ENCODE results near the gene ZNF576. TPM values are rescaled to one million over a fixed set of nuclear protein-coding genes. Genes with fewer than 3 reads are reported as not detected.

The ZNF576 gene
- total and polyA plus RNA-seq, 2 donors (not counting 3 experiments of a cell fraction or from before 2014, with no cell fraction given), result 19.5 to 27.7 TPM

DNA sequence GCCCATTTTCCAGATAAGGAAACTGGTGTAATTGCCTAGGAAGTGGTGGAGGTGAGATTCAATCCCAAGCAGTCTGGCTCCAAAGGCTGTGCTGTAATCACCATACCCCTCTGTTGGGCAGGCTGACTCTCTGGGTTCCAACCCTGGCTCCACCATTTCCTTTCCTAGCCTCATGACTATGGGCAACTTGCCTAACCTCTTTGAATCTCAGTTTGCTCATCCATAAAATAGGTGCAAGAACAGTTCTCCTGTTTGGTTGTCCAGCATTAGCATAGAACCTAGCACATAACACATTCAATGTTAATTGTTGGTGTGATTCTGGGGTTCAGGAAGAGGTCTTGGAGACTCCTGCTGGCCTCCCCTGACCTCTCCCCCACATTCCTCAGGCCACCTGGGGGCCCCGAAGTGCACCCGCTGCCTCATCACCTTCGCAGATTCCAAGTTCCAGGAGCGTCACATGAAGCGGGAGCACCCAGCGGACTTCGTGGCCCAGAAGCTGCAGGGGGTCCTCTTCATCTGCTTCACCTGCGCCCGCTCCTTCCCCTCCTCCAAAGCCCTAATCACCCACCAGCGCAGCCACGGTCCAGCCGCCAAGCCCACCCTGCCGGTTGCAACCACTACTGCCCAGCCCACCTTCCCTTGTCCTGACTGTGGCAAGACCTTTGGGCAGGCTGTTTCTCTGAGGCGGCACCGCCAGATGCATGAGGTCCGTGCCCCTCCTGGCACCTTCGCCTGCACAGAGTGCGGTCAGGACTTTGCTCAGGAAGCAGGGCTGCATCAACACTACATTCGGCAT lies 2.2 kb downstream of the ZNF576 start:
- Histone ChIP-seq H4K20me1 (replicated peaks; ENCODE audit: control insufficient read depth, extremely low read depth, insufficient read depth, low read length) (no peaks in the 10 kb centered on the region), H3K79me2 (ENCODE audit: control insufficient read depth, insufficient read depth, low read length) (peaks cover 36% of the 10 kb centered on the region), H3K9me1 (replicated peaks; ENCODE audit: control insufficient read depth, extremely low read depth, insufficient read depth, low read length) (no peaks in the 10 kb centered on the region), H3K4me1 (ENCODE audit: control insufficient read depth, extremely low read depth, insufficient read depth, low read length) (peaks cover 24% of the 10 kb centered on the region), H3K4me3 (replicated peaks in 1 of 3; ENCODE audit: insufficient read depth in 1 of 3, low read depth in 1 of 3, low read length in 3 of 3) (no peak overlapping the region), H3K36me3 (ENCODE audit: control insufficient read depth in 2 of 2, extremely low read depth in 1 of 2, insufficient read depth in 2 of 2, low read length in 2 of 2) (peaks cover 4 to 10% of the 10 kb centered on the region in 2 experiments), H3K27me3 (ENCODE audit: control insufficient read depth in 2 of 2, insufficient read depth in 2 of 2, low read length in 2 of 2) (no peaks in the 10 kb centered on the region), H3K9ac (replicated peaks; ENCODE audit: extremely low read depth, insufficient read depth, low read length) (no peak overlapping the region), H2AFZ (ENCODE audit: low read depth, low read length) (no peak overlapping the region), H3K27ac (ENCODE audit: insufficient read depth, low read depth, low read length) (no peak overlapping the region), H3K9me3 (replicated peaks; ENCODE audit: control insufficient read depth, insufficient read depth, low read length) (no peaks in the 10 kb centered on the region), H3K4me2 (ENCODE audit: insufficient read depth, low read length) (peak overlapping the region; percentile 95)
- intact Hi-C loops (cut with micrococcal nuclease) (no loop called here), dilution Hi-C loops (cut with MboI; ENCODE audit: extremely low pct_ligation_motif_present, low sequenced_read_pairs) (no loop called here)
- BruUV-seq (replicated peaks), result no TSS peak
- no peak for TF ChIP-seq EZH2 (IDR thresholded peaks at IDR 0.05; ENCODE audit: borderline replicate concordance, low read depth, low read length, severe bottlenecking)
- no peak for TF ChIP-seq JUN (IDR thresholded peaks at IDR 0.05; ENCODE audit: borderline replicate concordance, insufficient read depth, insufficient read length, low read depth)
- TF ChIP-seq GATA2 (IDR thresholded peaks at IDR 0.05; ENCODE audit: insufficient read depth, insufficient read length, low read depth, low read length), result no peak
- TF ChIP-seq, protein P1, sequence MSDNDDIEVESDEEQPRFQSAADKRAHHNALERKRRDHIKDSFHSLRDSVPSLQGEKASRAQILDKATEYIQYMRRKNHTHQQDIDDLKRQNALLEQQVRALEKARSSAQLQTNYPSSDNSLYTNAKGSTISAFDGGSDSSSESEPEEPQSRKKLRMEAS (IDR thresholded peaks at IDR 0.05; ENCODE audit: insufficient read depth, insufficient read length), result no peak
- TF ChIP-seq, protein P2, sequence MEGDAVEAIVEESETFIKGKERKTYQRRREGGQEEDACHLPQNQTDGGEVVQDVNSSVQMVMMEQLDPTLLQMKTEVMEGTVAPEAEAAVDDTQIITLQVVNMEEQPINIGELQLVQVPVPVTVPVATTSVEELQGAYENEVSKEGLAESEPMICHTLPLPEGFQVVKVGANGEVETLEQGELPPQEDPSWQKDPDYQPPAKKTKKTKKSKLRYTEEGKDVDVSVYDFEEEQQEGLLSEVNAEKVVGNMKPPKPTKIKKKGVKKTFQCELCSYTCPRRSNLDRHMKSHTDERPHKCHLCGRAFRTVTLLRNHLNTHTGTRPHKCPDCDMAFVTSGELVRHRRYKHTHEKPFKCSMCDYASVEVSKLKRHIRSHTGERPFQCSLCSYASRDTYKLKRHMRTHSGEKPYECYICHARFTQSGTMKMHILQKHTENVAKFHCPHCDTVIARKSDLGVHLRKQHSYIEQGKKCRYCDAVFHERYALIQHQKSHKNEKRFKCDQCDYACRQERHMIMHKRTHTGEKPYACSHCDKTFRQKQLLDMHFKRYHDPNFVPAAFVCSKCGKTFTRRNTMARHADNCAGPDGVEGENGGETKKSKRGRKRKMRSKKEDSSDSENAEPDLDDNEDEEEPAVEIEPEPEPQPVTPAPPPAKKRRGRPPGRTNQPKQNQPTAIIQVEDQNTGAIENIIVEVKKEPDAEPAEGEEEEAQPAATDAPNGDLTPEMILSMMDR (IDR thresholded peaks at IDR 0.05; ENCODE audit: extremely low read depth in 1 of 2, insufficient read depth in 1 of 2, low read depth in 1 of 2, low read length in 2 of 2), result no peak
- no peak for TF ChIP-seq POLR2A (IDR thresholded peaks at IDR 0.05; ENCODE audit: low read depth, low read length)
- TF ChIP-seq MYC (IDR thresholded peaks at IDR 0.05; ENCODE audit: low read depth, low read length), result no peak
- no peak for TF ChIP-seq POLR2AphosphoS5 (IDR thresholded peaks at IDR 0.05; ENCODE audit: insufficient read depth, low read depth, low read length)
- TF ChIP-seq FOS (IDR thresholded peaks at IDR 0.05; ENCODE audit: borderline replicate concordance, insufficient read depth, low read length), result no peak
- CTCF ChIA-PET, result interaction anchor here (2.0 to 5.7 kb wide), 3 partner anchors 43 to 211 kb away, joined by 6 to 158 read pairs (median 118); partner anchors contain the start of gene ZNF575
- POLR2A ChIA-PET, result no interaction called here
- DNase-seq (ENCODE audit: low read depth, low spot score), result no peak
- no peak for FAIRE-seq

Data from endothelial cell of umbilical vein (primary cell).